GDM1 (cell line): ENCODE data around the gene RGS4.

Experiments used
- DNase-seq: peaks from one replicate; lab custom pipeline; 2025; lab: John Stamatoyannopoulos, UW

Gene RGS4

GRCh38 chr1:163069142-163069541 is at the start of gene RGS4:
TSS of gene RGS4 (plus strand) at chr1:163069361. CDS start at chr1:163069485, 124 bp downstream.
- no peak for DNase-seq

GRCh38 chr1:163022129-163022528 is 47.0 kb upstream of the RGS4 start:
- no peak for DNase-seq

- DNase-seq, result no peak
These were observed 41.6 kb upstream of the RGS4 start for GRCh38 chr1:163027610-163028009.

- DNase-seq, result no peak
These were observed 39.3 kb upstream of the RGS4 start for GRCh38 chr1:163029901-163030300.

DNA sequence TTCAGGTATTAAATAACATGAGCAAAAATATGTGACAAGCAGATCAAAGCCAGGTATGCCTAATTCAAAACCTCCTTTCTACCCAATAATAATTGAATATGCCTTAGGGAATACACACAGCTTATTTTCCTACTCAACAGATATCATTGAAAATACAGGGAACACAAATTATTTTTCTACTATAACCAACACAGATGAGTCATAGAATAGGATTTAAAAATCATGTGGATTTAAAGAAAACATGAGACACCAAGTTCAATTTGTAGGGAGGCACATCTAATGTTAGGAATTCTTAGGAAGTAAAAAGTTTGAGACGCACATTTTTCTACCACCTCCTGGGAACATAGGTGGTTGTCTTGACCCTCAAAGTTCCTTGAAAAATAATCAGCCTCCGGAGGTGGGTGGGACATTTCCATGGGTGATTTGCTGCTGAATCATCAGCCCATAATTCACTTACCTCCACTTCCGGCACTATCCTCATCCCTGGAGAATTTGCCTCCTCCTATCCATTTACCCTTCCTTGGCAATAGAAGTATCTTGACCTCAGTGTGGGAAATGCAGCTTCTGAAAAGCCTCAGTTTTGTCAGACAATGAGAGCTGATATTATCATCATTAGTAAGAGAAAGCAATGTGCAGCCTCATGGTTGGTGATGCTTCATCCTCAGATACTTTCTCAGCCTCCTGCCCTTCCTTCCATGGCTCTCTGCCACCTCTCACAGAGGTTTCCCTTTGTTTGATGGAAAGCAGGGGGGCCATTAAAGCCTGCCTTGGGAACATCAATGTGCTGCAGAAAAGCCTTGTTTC is 33.5 kb upstream of the RGS4 start:
- DNase-seq, result no peak

GRCh38 chr1:163036671-163037070 is 32.5 kb upstream of the RGS4 start:
- DNase-seq, result no peak

- DNase-seq, result no peak
These were observed 30.0 kb upstream of the RGS4 start for GRCh38 chr1:163038928-163039706.

DNA sequence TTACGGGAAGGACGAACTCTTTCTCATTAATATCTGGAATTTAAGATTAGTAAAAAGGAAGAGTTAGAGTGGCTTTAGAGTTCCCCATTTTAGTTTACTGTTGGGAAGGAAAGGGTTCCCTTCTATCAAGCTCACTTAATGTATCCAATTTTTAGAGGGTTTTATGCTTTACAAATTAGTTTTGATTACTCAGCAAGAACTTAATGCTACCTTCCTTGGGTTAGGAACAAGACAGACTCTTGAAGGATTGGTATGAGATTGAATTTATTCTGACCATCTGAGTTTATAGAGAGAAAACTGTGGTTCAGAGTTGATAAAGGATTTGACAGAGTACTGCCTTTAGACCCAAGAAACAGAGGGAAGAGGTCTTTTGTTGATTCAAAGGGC is 29.5 kb upstream of the RGS4 start:
- DNase-seq, result no peak

DNA sequence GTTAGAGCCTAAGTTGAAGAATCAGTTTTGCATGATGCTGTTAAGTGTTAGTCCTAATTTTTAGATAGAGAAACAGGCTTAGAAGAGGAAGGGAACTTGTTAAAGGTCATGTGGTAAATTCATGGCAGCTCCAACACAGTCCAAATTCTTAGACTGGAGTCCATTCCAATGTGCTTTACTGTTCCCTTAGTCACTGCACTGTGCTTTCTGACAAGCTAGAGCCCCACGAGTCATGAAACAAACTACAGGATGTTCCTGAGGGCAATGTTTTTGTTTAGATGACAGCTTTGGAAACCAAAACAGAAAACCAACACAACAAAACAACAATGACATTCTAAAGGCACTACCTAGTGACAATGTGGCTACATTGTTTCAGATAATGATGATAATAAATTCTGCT is 23.1 kb upstream of the RGS4 start:
- no peak for DNase-seq

- no peak for DNase-seq
These were observed 21.1 kb upstream of the RGS4 start for GRCh38 chr1:163047951-163048659.

- no peak for DNase-seq
These were observed 20.3 kb upstream of the RGS4 start for GRCh38 chr1:163048869-163049268.

DNA sequence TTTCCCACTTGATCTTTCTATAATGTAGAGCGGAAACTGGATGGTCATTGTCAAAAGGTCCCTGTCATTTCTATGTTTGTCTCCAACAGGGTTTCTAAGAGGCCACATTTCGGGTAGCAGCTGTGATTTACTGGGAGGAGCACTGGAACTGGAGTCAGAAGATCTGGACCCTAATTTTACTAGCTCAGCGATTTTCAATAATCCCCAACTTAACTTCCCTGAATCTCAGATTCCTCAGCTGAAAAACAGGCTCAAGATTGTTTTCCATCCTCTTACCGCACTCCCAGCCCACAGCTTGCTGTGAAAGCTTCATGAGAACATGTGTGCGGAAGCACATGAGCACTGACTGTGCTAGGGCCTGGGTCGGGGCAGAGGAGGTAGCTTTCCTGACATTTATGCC is 19.9 kb upstream of the RGS4 start:
- no peak for DNase-seq

- no peak for DNase-seq
These were observed 18.7 kb upstream of the RGS4 start for GRCh38 chr1:163050496-163050895.

DNA sequence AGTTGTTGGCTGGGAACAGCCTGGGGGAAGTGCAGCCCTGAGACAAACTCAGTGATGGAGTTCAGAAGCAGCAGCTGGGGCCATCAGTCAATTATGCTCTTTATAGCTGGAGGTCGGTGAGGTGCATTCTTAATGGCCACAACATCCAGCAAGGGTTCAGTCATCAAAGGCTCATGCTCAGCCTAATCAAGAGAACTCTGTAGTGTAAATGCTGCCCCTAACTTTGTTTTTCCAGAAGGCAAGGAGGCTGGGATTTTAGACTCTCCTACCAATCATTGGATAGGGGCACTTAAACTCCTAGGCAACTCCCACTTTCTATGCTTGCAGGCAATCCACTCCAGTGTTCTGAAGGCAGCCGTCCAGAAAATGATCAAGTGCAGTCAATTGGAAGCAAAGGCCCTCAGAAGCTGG is 15.0 kb upstream of the RGS4 start:
- DNase-seq, result no peak

DNA sequence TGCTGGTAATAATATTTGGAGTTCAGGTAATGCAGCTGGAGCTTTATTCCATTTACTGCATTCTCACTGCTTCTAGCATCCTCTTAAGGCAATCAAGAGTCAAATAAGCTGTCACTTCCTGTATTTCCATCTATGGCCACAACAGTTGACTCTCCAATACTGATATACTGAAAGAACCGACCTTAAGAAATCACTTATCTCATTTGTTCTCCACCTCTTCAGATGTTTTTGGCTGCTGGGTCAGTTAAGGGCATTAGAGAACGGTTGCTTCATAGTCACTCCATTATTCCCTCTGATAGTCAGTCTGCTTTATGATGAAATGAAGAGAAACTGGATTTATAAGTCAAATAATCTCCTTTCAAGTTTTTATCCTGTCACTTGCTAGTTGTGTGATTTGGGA is 14.2 kb upstream of the RGS4 start:
- no peak for DNase-seq

DNA sequence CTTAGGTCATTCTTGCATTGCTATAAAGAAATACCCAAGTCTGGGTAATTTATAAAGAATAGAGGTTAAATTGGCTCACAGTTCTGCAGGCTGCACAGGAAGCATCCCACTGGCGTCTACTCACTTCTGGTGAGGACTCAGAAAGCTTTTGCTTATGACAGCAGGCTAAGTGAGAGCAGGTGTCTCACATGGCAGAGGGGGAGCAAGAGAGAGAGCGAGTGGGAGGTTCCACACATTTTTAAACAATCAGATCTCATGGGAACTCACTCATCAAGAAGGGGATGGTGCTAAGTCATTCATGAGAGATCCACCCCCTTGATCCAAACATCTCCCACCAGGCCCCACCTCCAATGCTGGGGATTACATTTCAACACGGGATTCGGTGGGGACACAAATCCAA is 13.6 kb upstream of the RGS4 start:
- no peak for DNase-seq

DNA sequence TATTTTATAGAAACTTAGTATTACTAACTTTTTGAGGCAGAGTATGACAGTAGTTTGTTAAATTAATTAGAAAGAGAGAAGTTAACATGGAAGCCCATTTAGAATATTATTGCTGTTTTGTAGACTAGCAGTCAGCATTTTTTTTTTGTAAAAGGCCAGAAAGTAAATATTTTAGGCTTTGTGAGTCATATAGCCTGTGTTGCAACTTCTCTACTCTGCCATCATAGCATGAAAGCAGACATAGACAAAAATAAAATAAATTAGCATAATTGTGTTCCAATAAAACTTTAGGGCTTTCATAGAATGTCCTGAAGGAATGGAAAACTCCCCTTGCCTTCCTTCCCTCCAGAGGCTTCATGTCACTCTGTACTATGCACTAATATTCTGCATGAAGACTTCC is 12.3 kb upstream of the RGS4 start:
- no peak for DNase-seq

DNA sequence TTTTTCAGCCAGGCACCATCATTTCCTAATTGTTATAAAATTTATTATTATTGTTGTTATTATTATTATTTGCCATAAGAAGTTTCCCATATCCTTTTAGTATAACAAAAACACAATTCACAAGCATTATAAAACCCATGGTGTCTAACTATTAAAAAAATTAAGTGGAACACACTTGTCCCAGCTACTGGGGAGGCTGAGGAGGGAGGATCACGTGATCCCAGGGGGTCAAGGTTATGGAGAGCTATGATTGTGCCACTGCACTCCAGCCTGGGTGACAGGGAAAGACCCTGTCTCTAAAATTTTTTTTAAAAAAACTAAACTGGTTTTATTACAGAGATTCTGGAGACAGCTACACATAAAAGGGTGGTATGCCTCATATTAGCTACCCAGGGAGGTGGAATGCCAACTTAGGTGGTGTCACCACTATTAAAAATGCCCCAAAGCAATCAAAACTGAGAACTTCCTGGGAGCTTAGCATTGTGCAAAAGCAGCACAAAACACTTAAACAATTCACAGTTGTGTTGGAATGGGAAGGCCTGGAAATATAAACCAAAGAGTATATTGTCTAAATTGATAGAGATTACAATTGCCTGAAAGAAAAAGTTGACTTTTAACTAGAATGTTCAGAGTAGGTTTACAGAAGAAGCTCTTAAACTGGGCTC is 8.7 kb upstream of the RGS4 start:
- DNase-seq, result no peak

DNA sequence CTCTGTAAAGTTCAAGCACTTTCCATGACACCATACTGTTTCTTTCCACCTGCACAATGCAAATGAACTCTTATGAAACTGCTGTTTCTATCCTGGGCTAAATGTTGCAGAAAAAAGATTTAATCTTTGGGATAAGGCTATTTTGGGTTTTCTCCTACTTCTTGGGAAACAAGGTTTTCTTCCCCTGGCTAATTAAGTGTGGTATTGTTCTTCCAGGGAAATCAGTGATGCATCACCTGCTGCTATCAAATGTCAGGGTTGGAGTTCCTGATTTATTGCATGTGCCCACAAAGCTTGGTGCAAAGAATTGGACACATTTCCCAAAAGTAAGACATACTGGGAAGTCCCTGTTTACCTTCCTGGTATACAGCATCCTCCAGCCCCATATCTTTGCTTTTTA is 6.0 kb upstream of the RGS4 start:
- no peak for DNase-seq

- DNase-seq, result no peak
These were observed 5.6 kb upstream of the RGS4 start for GRCh38 chr1:163063610-163064009.

GRCh38 chr1:163066168-163066567 is 3.0 kb upstream of the RGS4 start:
- no peak for DNase-seq

GRCh38 chr1:163066686-163067085 is 2.5 kb upstream of the RGS4 start:
- DNase-seq, result no peak
